Measurements from ENCODE around the gene C1QTNF12. TPM values are rescaled to one million over a fixed set of nuclear protein-coding genes. Genes with fewer than 3 reads are reported as not detected.
"Not testable (repeated sequence)": the region's sequence is repeated elsewhere in the genome, so short reads cannot be mapped to it uniquely, and the experiment has no call there.

The C1QTNF12 gene
- total RNA-seq, 2 donors from 2014 or later: 21.3 to 34.2 TPM

DNA sequence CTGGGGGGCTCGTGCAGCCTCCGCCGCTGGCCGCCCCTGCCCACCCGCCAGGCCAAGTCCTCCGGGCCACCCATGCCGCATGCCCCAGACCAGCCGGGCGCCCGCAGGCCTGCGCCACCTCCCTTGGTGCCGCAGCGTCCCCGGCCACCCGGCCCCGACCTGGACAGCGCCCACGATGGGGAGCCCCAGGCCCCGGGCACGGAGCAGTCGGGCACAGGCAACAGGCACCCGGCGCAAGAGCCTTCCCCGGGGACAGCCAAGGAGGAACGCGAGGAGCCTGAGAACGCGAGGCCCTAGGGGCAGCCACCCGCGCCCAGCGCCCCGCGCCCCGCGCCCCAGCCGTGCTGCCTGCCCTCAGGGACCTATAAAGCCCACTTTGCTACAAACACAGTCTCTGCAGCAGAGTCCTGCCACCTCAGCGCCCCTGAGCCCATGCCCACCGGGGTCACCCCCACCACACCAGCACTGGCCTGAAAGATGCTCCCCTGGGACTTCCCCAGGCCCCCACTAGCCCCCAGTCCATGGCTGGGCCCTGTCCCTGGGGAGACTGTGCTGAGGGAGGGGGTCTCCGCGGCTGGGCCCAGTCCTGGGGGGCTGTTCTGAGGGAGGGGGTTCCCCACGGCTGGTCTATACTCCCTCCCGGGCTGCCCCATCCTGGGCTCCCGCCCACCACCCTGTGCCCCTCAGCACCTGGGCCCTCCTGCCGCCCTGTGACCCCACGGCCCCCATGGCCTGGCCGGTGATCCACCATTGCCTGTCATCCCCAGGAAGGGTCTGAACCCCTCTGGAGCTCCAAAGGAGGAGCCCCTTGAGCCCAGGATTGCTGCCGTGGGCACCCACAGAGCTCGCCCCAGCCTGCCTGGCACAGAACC, 48.7 kb downstream of the C1QTNF12 start:
- Histone ChIP-seq H3K36me3 (no peaks in the 10 kb centered on the region), H3K9me3 (no peaks in the 10 kb centered on the region), H3K27ac (no peak overlapping the region), H3K4me1 (no peaks in the 10 kb centered on the region), H3K4me3 (no peak overlapping the region), H3K27me3 (peaks cover 19% of the 10 kb centered on the region), H3K9ac (ENCODE audit: low read depth in 2 of 2, low read length in 2 of 2) (no peak overlapping the region)
- intact Hi-C loops (cut with DNase I): no loop called here
- no peak for DNase-seq
- TF ChIP-seq, protein P1, sequence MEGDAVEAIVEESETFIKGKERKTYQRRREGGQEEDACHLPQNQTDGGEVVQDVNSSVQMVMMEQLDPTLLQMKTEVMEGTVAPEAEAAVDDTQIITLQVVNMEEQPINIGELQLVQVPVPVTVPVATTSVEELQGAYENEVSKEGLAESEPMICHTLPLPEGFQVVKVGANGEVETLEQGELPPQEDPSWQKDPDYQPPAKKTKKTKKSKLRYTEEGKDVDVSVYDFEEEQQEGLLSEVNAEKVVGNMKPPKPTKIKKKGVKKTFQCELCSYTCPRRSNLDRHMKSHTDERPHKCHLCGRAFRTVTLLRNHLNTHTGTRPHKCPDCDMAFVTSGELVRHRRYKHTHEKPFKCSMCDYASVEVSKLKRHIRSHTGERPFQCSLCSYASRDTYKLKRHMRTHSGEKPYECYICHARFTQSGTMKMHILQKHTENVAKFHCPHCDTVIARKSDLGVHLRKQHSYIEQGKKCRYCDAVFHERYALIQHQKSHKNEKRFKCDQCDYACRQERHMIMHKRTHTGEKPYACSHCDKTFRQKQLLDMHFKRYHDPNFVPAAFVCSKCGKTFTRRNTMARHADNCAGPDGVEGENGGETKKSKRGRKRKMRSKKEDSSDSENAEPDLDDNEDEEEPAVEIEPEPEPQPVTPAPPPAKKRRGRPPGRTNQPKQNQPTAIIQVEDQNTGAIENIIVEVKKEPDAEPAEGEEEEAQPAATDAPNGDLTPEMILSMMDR (IDR thresholded peaks at IDR 0.05): no peak

DNA sequence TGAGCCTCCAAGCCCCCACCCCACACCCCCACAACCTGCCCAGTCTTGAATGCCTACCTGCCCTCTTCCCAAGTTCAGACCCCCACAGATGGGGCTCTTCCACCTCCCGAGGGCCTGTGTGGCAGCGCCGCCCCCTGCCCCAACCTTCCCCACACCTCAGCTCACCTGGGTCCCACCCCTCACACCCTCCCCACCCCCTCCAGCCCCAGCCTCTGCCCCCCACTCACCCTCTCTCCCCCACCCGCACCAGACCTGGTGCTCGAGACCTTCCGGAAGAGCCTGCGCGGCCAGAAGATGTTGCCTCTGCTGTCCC, 49.4 kb downstream of the C1QTNF12 start:
- no peak for DNase-seq

DNA sequence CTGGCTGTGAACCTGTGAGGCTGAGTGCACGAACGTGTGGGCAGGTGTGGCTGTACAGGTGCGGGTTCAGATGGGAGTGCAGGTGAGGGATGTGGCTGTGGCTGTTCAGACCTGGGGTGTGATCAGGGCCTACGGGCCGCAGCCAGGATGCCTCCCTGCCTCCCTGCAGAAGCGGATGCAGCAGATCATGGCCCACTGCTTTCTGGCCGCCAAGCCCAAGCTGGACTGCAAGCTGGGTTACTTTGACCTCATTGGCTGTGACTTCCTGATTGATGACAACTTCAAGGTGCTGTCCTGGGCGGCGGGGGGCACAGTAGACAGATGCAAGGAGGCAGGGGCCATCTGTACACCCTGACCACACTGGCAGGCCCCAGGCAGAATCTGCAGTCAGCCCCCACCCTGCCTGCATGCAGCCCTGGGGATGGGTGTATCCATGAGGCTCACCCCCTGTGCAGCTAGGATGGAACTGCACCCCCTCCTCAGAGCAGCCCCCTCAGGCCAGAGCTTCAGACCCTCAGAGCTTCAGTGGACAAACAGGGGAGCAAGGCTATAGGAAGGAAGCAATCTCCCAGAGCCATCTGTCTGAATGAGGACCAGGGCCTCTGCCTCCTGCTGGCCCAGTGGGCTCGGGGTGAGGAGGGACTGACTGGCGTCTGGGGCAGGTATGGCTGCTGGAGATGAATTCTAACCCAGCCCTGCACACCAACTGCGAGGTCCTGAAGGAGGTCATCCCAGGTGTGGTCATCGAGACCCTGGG, 49.9 kb downstream of the C1QTNF12 start:
- Histone ChIP-seq H3K4me3 (no peak overlapping the region), H3K9me3 (no peaks in the 10 kb centered on the region), H3K4me1 (no peaks in the 10 kb centered on the region), H3K27me3 (peaks cover 18% of the 10 kb centered on the region), H3K27ac (no peak overlapping the region), H3K36me3 (no peaks in the 10 kb centered on the region), H3K9ac (ENCODE audit: low read depth in 2 of 2, low read length in 2 of 2) (no peak overlapping the region)
- intact Hi-C loops (cut with DNase I): no loop called here
- no peak for DNase-seq
- TF ChIP-seq, protein P1 (IDR thresholded peaks at IDR 0.05): no peak

More for the DNA sequence above, 49.4 kb downstream of the C1QTNF12 start:
- peaks cover 18% of the 10 kb centered on the region for H3K27me3 ChIP-seq
- H3K4me3 ChIP-seq: no peak overlapping the region
- H3K27ac ChIP-seq: no peak overlapping the region
- intact Hi-C loops (cut with DNase I): no loop called here
- H3K36me3 ChIP-seq: no peaks in the 10 kb centered on the region
- H3K9ac ChIP-seq (ENCODE audit: low read depth in 2 of 2, low read length in 2 of 2): no peak overlapping the region
- no peaks in the 10 kb centered on the region for H3K4me1 ChIP-seq
- TF ChIP-seq, protein P1 (IDR thresholded peaks at IDR 0.05): no peak
- H3K9me3 ChIP-seq: no peaks in the 10 kb centered on the region

DNA sequence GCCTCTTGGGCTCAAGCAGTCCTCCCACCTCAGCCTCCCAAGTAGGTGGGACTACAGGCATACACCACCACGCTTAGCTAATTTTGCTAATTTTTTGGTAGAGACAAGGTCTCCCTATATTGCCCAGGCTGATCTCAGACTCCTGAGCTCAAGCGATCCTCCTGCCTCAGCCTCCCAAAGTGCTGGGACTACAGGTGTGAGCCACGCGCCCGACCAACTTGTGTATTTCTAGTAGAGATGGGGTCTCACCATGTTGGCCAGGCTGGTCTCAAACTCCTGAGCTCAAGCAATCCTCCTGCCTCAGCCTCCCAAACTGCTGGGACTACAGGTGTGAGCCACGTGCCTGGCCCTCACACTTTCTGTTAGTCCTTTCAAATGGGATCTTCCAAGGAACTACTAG, 50.8 kb downstream of the C1QTNF12 start:
- H3K4me1 ChIP-seq; intact Hi-C loops (cut with DNase I); H3K4me3 ChIP-seq; H3K27me3 ChIP-seq; H3K27ac ChIP-seq; H3K9ac ChIP-seq (ENCODE audit: low read depth in 2 of 2, low read length in 2 of 2); H3K9me3 ChIP-seq; DNase-seq; H3K36me3 ChIP-seq: not testable (repeated sequence)

DNA sequence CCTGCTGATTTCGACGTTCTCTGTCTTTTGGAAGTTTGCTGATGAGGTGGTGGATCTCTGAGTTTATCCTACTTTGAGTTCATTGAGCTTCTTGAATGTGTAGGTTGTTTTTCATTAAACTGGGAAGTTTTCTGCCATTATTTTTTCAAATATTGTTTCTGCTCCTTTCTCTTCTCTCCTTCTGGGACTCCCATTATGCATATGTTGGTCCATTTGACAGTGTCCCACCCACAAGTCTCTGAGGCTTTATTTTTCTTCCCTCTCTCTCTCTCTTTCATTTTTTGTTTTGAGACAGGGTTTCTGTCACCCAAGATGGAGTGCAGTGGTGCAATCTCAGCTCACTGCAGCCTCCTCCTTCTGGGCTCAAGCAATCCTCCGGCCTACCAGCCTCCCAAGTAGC, 51.8 kb downstream of the C1QTNF12 start:
- Histone ChIP-seq H3K4me3 (no peak overlapping the region), H3K4me1 (no peaks in the 10 kb centered on the region), H3K27me3 (no peaks in the 10 kb centered on the region), H3K36me3 (no peaks in the 10 kb centered on the region), H3K27ac (no peak overlapping the region), H3K9ac (ENCODE audit: low read depth in 2 of 2, low read length in 2 of 2) (no peak overlapping the region), H3K9me3 (no peaks in the 10 kb centered on the region)
- TF ChIP-seq, protein P1 (IDR thresholded peaks at IDR 0.05): no peak
- intact Hi-C loops (cut with DNase I): no loop called here
- DNase-seq: no peak

Small RNA genes lying within 50 kb of the gene (microRNA-seq; reads per million reads assigned to microRNA genes)
- gene MIR6726: not detected

Other genes with a start within 250 kb of the C1QTNF12 start
- 10 to 100 TPM; 30.5 to 47.3 TPM for gene HES4, start 246.6 kb downstream of the C1QTNF12 start, total RNA-seq
- 10 to 100 TPM; 21.9 to 25.2 TPM for gene ISG15, start 233.2 kb downstream of the C1QTNF12 start, total RNA-seq
- 100 to 1,000 TPM in 1 of 2 donors, 10 to 100 TPM in 1; 68.1 to 106 TPM for gene AGRN, start 226.6 kb downstream of the C1QTNF12 start, total RNA-seq
- gene RNF223, start 172.4 kb downstream of the C1QTNF12 start, total RNA-seq: 1 to 10 TPM; 5.1 to 5.7 TPM
- 10 to 100 TPM; 18.9 to 36.0 TPM for gene C1orf159, start 130.6 kb downstream of the C1QTNF12 start, total RNA-seq
- 1 to 10 TPM in 1 of 2 donors, under 1 TPM in 1; 0.64 to 2.3 TPM for gene TTLL10, start 72.8 kb downstream of the C1QTNF12 start, total RNA-seq
- 1 to 10 TPM in 1 of 2 donors, under 1 TPM in 1; 0.61 to 1.7 TPM for gene TNFRSF18, start 40.1 kb downstream of the C1QTNF12 start, total RNA-seq
- 1 to 10 TPM; 1.2 to 2.3 TPM for gene TNFRSF4, start 32.6 kb downstream of the C1QTNF12 start, total RNA-seq
- 100 to 1,000 TPM; 202 to 325 TPM for gene SDF4, start 14.7 kb downstream of the C1QTNF12 start, total RNA-seq
- 10 to 100 TPM in 1 of 2 donors, 1 to 10 TPM in 1; 8.0 to 12.0 TPM for gene B3GALT6, start 14.5 kb downstream of the C1QTNF12 start, total RNA-seq
- 10 to 100 TPM; 43.1 to 83.3 TPM for gene UBE2J2, start 27.1 kb upstream of the C1QTNF12 start, total RNA-seq
- gene SCNN1D, start 33.7 kb upstream of the C1QTNF12 start, total RNA-seq: 1 to 10 TPM; 1.1 to 2.2 TPM
- gene ACAP3, start 61.2 kb upstream of the C1QTNF12 start, total RNA-seq: 10 to 100 TPM; 34.1 to 68.1 TPM
- 10 to 100 TPM; 14.3 to 35.8 TPM for gene PUSL1, start 61.9 kb upstream of the C1QTNF12 start, total RNA-seq
- 100 to 1,000 TPM in 1 of 2 donors, 10 to 100 TPM in 1; 70.6 to 126 TPM for gene INTS11, start 77.9 kb upstream of the C1QTNF12 start, total RNA-seq
- gene CPTP, start 78.1 kb upstream of the C1QTNF12 start, total RNA-seq: 10 to 100 TPM; 45.4 to 60.2 TPM
- under 1 TPM; 0.24 to 0.57 TPM for gene TAS1R3, start 84.6 kb upstream of the C1QTNF12 start, total RNA-seq
- gene DVL1, start 102.7 kb upstream of the C1QTNF12 start, total RNA-seq: 10 to 100 TPM; 49.9 to 71.3 TPM
- 10 to 100 TPM in 1 of 2 donors, 1 to 10 TPM in 1; 5.9 to 14.0 TPM for gene MXRA8, start 111.8 kb upstream of the C1QTNF12 start, total RNA-seq
- 100 to 1,000 TPM; 179 to 332 TPM for gene AURKAIP1, start 128.5 kb upstream of the C1QTNF12 start, total RNA-seq
- gene CCNL2, start 152.6 kb upstream of the C1QTNF12 start, total RNA-seq: 100 to 1,000 TPM in 1 of 2 donors, 10 to 100 TPM in 1; 92.3 to 104 TPM
- gene MRPL20, start 160.6 kb upstream of the C1QTNF12 start, total RNA-seq: 100 to 1,000 TPM in 1 of 2 donors, 10 to 100 TPM in 1; 88.1 to 143 TPM
- 1 to 10 TPM in 1 of 2 donors, under 1 TPM in 1; 0.57 to 2.0 TPM for gene ANKRD65, start 174.6 kb upstream of the C1QTNF12 start, total RNA-seq
- 10 to 100 TPM; 43.5 to 74.0 TPM for gene VWA1, start 189.0 kb upstream of the C1QTNF12 start, total RNA-seq
- gene ATAD3C, start 203.0 kb upstream of the C1QTNF12 start, total RNA-seq: under 1 TPM; 0.16 to 0.64 TPM
- 10 to 100 TPM; 16.6 to 62.9 TPM for gene ATAD3B, start 225.0 kb upstream of the C1QTNF12 start, total RNA-seq

Measured in colonic mucosa (tissue), 4 donors.